Aorta (tissue), 5 donors: ENCODE results near the gene ATG9B. TPM values are rescaled to one million over a fixed set of nuclear protein-coding genes. Genes with fewer than 3 reads are reported as not detected.
A peak's percentile ranks its signal among the peaks of the same experiment; 100 is the strongest.

Experiments used
- ATAC-seq: fragments of 200-7000 bp; cut with Tn5 transposase; one replicate; pipeline ENCODE4 v1.9.1; 2022; ENCODE audit warnings: moderate library complexity; ENCODE audit not compliant: low FRiP score
- DNase-seq, 2 donors: peaks; one replicate each; pipeline ENCODE4 v3.0.0-alpha.2; 2020
- H3K27ac ChIP-seq, 2 donors: one replicate each; pipeline ENCODE4 v1.5.1; 2013; ENCODE audit warnings: low read length in 2 of 2, mild to moderate bottlenecking in 2 of 2, moderate library complexity in 2 of 2, control low read depth in 1 of 2, inconsistent platforms in 1 of 2, low read depth in 1 of 2
- H3K27me3 ChIP-seq, 2 donors: one replicate each; pipeline ENCODE4 v1.6.1; 2013; ENCODE audit warnings: control low read depth in 1 of 2, low read length in 1 of 2, mild to moderate bottlenecking in 1 of 2, moderate library complexity in 1 of 2; ENCODE audit not compliant: insufficient read depth in 2 of 2, control insufficient read depth in 1 of 2
- H3K36me3 ChIP-seq, 2 donors: one replicate each; pipeline ENCODE4 v1.6.1; 2013; ENCODE audit warnings: control low read depth in 1 of 2, low read length in 1 of 2, mild to moderate bottlenecking in 1 of 2; ENCODE audit not compliant: insufficient read depth in 2 of 2, control insufficient read depth in 1 of 2
- H3K4me1 ChIP-seq, 2 donors: one replicate each; pipeline ENCODE4 v1.6.1; 2013; ENCODE audit warnings: low read length in 2 of 2, control low read depth in 1 of 2, mild to moderate bottlenecking in 1 of 2, moderate library complexity in 1 of 2; ENCODE audit not compliant: insufficient read depth in 2 of 2, control insufficient read depth in 1 of 2
- H3K4me3 ChIP-seq, 2 donors: one replicate each; pipeline ENCODE4 v1.5.1; 2013; ENCODE audit warnings: low read length in 2 of 2, control low read depth in 1 of 2, mild to moderate bottlenecking in 1 of 2
- H3K9me3 ChIP-seq: one replicate; pipeline ENCODE4 v1.6.1; 2013; ENCODE audit warnings: mild to moderate bottlenecking, low read length; ENCODE audit not compliant: control insufficient read depth
- WGBS, 2 donors: extraction: QIAGEN DNeasy Blood & Tissue Kit; methylation state at CpG; one replicate each; pipeline ENCODE4 v1.1.7; 2013; 5-methylcytosine and 5-hydroxymethylcytosine counted together
- intact Hi-C, 2 donors: fragments of 100-400 bp; cut with DNase I; formaldehyde crosslinking; loops; one replicate each; pipeline versions ENCODE4 v1.14.2 to v1.15.0; 2022
- long read RNA-seq, 2 donors: library from polyadenylated mRNA; unstranded; transcript quantifications; one replicate each; pipeline ENCODE4 v2.0.0, GENCODE V29; 2020 to 2021
- polyA plus RNA-seq, 2 donors: library from polyadenylated mRNA; stranded (reverse); fragments of 200-250 nt; gene quantifications; one replicate each; pipeline ENCODE4 v1.2.3, GENCODE V29; 2013
- total RNA-seq, 2 donors: library from RNA; stranded (reverse); fragmentation: NEBNext Ultra II Directional; extraction: Animal tissue kit (Norgen Biotek cat#: 25700); gene quantifications; one replicate each; pipeline ENCODE4 v1.2.1, GENCODE V29; 2021
- donor health status: healthy with polysubstance abuse.
- donor health status: Bipolar disorder and iron deficiency.
- donor health status: DM: no; HTN: no; CAD: no.
- donor health status: DM: no; HTN: no; CAD: no.
- donor health status: DM: yes; HTN: yes; CAD: no.

ATG9B gene
- total RNA-seq (under 1 TPM in 1 of 2 donors, not detected in 1; 0.12 TPM), polyA plus RNA-seq (not detected)
- long read RNA-seq, donor 1 = 0 reads
- long read RNA-seq, donor 2, partial matches to known transcripts = 0 of 3 reads
- long read RNA-seq, donor 2, other reads (novel, unspliced or antisense) = 3 of 3 reads

GRCh38 chr7:151024435-151025056 lies at the start of gene ATG9B:
TSS of gene ATG9B (minus strand) at chr7:151024494. CDS start at chr7:151024423, 71 bp downstream.
- no peak within 1 kb of the TSS for H3K4me3 ChIP-seq
- H3K27ac ChIP-seq = no peak within 1 kb of the TSS
- 79 to 88% methylated on average over 4 of the region's 4 CpGs for WGBS, 2 donors
- ATAC-seq = no peak
- DNase-seq = no peak
- H3K9me3 ChIP-seq = no peaks in the 10 kb centered on the region
- no peaks in the 10 kb centered on the region for H3K27me3 ChIP-seq
- H3K4me1 ChIP-seq = no peaks in the 10 kb centered on the region
- intact Hi-C loops = loop anchor here (5.0 kb wide), 1 partner anchor 88 kb away; no protein-coding TSS in a partner anchor
- H3K36me3 ChIP-seq = no peaks in the 10 kb centered on the region

GRCh38 chr7:151073990-151074389 lies 49.7 kb upstream of the ATG9B start:
- DNase-seq (no peak), ATAC-seq (no peak)
- no peaks in the 10 kb centered on the region for H3K4me1 ChIP-seq
- peaks cover 3 to 4% of the 10 kb centered on the region in 2 donors for H3K36me3 ChIP-seq
- no peak overlapping the region for H3K27ac ChIP-seq
- H3K4me3 ChIP-seq = no peak overlapping the region
- 87 to 88% methylated on average over 16 to 17 of the region's 17 CpGs for WGBS, 2 donors
- intact Hi-C loops = no loop called here
- no peaks in the 10 kb centered on the region for H3K27me3 ChIP-seq
- no peaks in the 10 kb centered on the region for H3K9me3 ChIP-seq

DNA sequence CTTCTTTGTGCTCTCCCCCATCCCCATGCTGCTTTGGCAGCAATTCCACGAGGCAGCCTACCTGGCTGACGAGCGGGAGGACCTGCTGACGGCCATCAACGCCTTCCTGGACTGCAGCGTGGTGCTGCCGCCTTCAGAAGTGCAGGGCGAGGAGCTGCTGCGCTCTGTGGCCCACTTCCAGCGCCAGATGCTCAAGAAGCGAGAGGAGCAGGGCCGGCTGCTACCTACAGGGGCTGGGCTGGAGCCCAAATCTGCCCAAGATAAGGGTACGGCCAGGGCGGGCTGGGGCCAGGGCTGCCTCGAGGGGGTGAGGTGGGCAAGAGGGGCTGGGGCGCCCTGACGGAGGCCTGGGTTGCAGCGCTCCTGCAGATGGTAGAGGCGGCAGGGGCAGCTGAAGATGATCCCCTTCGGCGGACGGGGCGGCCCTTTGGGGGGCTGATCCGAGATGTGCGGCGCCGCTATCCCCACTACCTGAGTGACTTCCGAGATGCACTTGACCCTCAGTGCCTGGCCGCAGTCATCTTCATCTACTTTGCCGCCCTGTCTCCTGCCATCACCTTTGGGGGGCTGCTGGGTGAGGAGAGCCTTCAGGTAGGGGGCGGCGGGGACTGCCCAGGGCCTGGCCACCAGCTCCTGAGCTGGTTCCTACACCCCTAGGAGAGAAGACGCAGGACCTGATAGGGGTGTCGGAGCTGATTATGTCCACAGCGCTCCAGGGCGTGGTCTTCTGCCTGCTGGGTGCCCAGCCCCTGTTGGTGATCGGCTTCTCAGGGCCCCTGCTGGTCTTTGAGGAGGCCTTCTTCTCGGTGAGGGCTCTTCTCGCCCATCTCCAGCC lies 47.0 kb upstream of the ATG9B start:
- ATAC-seq (no peak), DNase-seq (no peak)
- no peak overlapping the region for H3K4me3 ChIP-seq
- H3K27me3 ChIP-seq = no peaks in the 10 kb centered on the region
- no peaks in the 10 kb centered on the region for H3K4me1 ChIP-seq
- H3K9me3 ChIP-seq = no peaks in the 10 kb centered on the region
- H3K36me3 ChIP-seq = peaks cover 6 to 11% of the 10 kb centered on the region in 2 donors
- no peak overlapping the region for H3K27ac ChIP-seq
- intact Hi-C loops = no loop called here
- 87 to 91% methylated on average over 38 to 39 of the region's 39 CpGs for WGBS, 2 donors

- Histone ChIP-seq H3K27ac (no peak overlapping the region), H3K9me3 (no peaks in the 10 kb centered on the region), H3K27me3 (no peaks in the 10 kb centered on the region), H3K36me3 (peaks cover 6 to 11% of the 10 kb centered on the region in 2 donors), H3K4me1 (no peaks in the 10 kb centered on the region), H3K4me3 (no peak overlapping the region)
- intact Hi-C loops = no loop called here
- WGBS, 2 donors = 91 to 93% methylated on average over 15 of the region's 15 CpGs
- DNase-seq (no peak), ATAC-seq (no peak)
Measured at GRCh38 chr7:151070574-151070960, 46.3 kb upstream of the ATG9B start.

DNA sequence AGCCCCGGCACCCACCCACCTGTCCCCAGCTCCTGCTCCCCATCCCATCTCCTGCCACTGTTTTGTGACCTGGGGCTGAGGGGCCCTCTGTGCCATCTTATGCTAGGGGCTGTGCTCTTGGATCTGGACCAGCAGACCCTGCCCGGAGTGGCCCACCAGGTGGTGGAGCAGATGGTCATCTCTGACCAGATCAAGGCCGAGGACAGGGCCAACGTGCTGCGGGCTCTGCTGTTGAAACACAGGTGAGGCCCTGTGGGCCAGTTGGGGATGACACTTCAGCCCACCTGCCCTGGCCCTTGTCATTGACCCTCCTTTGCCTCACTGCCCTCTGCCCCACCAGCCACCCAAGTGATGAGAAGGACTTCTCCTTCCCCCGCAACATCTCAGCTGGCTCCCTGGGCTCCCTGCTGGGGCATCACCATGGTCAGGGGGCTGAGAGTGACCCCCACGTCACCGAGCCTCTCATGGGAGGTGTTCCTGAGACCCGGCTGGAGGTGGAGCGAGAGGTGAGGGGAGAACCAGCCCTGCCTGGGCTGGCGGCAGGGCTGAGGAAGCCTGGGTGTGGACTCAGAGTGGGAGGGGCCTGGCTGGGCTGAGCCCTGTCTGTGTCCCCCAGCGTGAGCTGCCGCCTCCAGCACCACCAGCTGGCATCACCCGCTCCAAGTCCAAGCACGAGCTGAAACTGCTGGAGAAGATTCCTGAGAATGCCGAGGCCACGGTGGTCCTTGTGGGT lies 45.7 kb upstream of the ATG9B start:
- Histone ChIP-seq H3K4me1 (no peaks in the 10 kb centered on the region), H3K27me3 (no peaks in the 10 kb centered on the region), H3K36me3 (peaks cover 6 to 11% of the 10 kb centered on the region in 2 donors), H3K27ac (no peak overlapping the region), H3K9me3 (no peaks in the 10 kb centered on the region), H3K4me3 (no peak overlapping the region)
- intact Hi-C loops = no loop called here
- 82 to 84% methylated on average over 17 of the region's 17 CpGs for WGBS, 2 donors
- ATAC-seq = peak; percentile 19
- DNase-seq = no peak

DNA sequence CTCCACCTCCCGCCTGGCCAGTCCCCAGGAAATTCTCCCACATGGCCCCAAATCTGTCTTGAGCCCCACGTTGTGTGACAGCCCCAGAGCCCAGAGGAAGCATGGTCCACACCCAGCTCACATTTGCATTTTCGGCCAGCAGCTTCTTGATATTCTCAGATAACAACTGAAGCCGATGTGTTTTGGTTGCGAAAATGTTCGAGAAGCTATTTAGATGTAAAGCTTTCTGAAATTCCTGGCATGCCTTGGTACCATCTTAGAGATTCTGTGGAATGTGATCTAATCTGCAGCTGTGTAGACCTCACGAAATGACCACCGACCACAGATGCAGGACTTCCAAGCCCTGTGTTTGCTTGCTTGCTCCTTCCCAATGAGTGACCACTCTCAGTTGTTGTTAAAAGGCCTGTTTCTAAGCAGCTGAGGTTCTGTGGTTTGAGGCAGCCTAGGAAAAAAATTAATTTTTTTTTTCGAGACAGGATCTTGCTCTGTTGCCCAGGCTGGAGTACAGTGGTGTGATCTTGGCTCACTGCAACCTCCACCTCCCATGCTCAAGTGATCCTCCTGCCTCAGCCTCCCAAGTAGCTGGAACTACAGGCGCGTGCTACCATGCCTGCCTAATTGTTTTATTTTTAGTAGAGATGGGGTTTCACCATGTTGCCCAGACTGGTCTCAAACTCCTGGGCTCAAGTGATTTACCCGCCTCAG lies 43.9 kb upstream of the ATG9B start:
- H3K36me3 ChIP-seq = peaks cover 3 to 11% of the 10 kb centered on the region in 2 donors

DNA sequence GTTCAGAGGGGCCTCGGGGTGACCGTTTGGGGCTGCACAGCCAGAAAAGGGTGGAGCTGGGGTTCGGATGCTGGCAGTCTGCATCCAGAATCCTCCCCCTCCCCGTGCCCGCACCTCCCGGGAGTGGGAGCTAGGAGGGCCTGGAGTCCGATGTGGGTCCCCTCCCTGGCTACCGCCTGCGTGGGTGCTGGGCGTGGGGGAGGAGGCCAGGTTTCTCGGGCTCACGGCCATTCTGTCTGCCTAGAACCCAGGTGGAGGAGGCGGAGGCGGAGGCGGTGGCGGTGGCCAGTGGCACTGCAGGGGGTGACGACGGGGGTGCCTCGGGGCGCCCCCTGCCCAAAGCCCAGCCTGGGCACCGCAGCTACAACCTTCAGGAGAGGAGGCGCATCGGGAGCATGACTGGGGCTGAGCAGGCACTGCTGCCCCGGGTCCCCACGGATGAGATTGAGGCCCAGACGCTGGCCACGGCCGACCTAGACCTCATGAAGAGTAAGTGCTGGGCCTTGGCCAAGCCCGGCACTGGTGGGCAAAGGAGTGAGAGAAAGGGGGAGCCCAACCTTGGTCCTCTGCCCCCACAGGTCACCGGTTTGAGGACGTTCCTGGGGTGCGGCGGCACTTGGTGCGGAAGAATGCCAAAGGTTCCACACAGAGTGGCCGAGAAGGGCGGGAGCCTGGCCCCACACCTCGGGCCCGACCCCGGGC lies 42.1 kb upstream of the ATG9B start:
- Histone ChIP-seq H3K4me1 (no peaks in the 10 kb centered on the region), H3K36me3 (peaks cover 3 to 11% of the 10 kb centered on the region in 2 donors), H3K9me3 (no peaks in the 10 kb centered on the region), H3K27ac (no peak overlapping the region), H3K4me3 (no peak overlapping the region), H3K27me3 (no peaks in the 10 kb centered on the region)
- ATAC-seq = no peak
- WGBS, 2 donors = 89% methylated on average over 34 to 39 of the region's 39 CpGs
- intact Hi-C loops = no loop called here
- no peak for DNase-seq

More for the DNA sequence above, 43.9 kb upstream of the ATG9B start:
- H3K27me3 ChIP-seq = no peaks in the 10 kb centered on the region
- no peak overlapping the region for H3K4me3 ChIP-seq
- no peak for ATAC-seq
- H3K27ac ChIP-seq = no peak overlapping the region
- H3K4me1 ChIP-seq = no peaks in the 10 kb centered on the region
- DNase-seq = no peak
- no peaks in the 10 kb centered on the region for H3K9me3 ChIP-seq
- 78 to 80% methylated on average over 12 of the region's 12 CpGs for WGBS, 2 donors
- intact Hi-C loops = no loop called here

GRCh38 chr7:151065516-151065915 lies 41.2 kb upstream of the ATG9B start:
- no peaks in the 10 kb centered on the region for H3K4me1 ChIP-seq
- DNase-seq (no peak), ATAC-seq (no peak)
- peaks cover 2 to 11% of the 10 kb centered on the region in 2 donors for H3K36me3 ChIP-seq
- no peaks in the 10 kb centered on the region for H3K27me3 ChIP-seq
- H3K4me3 ChIP-seq = no peak overlapping the region
- intact Hi-C loops = no loop called here
- no peak overlapping the region for H3K27ac ChIP-seq
- WGBS, 2 donors = 84 to 86% methylated on average over 14 of the region's 14 CpGs
- no peaks in the 10 kb centered on the region for H3K9me3 ChIP-seq
